Testis (tissue), 2 donors: ENCODE data around the gene SLX4IP.

Source experiments
- CTCF ChIP-seq, 3 experiments: fragments of 450-650 bp in 2 of 3; fragments of 200-600 bp in 1 of 3; sonication (generic) in 1 of 3; IDR thresholded peaks; one replicate each; pipeline ENCODE4 v1.5.1; 2016 to 2019; ENCODE audit warnings: antibody characterized with exemption in 3 of 3, mild to moderate bottlenecking in 2 of 3, moderate library complexity in 1 of 3
- POLR2A ChIP-seq: fragments of 450-650 bp; IDR thresholded peaks from one replicate; pipeline ENCODE4 v1.6.1; 2017; ENCODE audit warnings: antibody characterized with exemption, mild to moderate bottlenecking, moderate library complexity

- TF ChIP-seq CTCF (IDR thresholded peaks at IDR 0.05) (no peak), POLR2A (no peak)
These were observed 60.1 kb downstream of the SLX4IP start for GRCh38 chr20:10495173-10495572.
